ENCODE measurements around the gene ABCA7.

The ABCA7 gene

DNA sequence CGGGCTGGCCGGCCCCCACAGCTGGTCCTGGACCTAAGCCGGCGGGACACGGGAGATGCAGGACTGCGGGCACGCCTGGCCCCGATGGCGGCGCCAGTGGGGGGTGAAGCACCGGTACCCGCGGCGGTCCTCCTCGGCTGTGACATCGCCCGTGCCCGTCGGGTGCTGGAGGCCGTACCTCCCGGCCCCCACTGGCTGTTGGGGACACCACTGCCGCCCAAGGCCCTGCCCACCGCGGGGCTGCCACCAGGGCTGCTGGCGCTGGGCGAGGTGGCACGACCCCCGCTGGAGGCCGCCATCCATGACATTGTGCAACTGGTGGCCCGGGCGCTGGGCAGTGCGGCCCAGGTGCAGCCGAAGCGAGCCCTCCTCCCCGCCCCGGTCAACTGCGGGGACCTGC is 36.6 kb upstream of the ABCA7 start:
- TF ChIP-seq, protein P1, sequence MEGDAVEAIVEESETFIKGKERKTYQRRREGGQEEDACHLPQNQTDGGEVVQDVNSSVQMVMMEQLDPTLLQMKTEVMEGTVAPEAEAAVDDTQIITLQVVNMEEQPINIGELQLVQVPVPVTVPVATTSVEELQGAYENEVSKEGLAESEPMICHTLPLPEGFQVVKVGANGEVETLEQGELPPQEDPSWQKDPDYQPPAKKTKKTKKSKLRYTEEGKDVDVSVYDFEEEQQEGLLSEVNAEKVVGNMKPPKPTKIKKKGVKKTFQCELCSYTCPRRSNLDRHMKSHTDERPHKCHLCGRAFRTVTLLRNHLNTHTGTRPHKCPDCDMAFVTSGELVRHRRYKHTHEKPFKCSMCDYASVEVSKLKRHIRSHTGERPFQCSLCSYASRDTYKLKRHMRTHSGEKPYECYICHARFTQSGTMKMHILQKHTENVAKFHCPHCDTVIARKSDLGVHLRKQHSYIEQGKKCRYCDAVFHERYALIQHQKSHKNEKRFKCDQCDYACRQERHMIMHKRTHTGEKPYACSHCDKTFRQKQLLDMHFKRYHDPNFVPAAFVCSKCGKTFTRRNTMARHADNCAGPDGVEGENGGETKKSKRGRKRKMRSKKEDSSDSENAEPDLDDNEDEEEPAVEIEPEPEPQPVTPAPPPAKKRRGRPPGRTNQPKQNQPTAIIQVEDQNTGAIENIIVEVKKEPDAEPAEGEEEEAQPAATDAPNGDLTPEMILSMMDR (IDR thresholded peaks at IDR 0.05; ENCODE audit: low read depth, low read length): no peak
- no peak for DNase-seq (ENCODE audit: low read depth, low spot score)
- in situ Hi-C loops (cut with HindIII; ENCODE audit: low sequenced_read_pairs): no loop called here
- H3K4me3 ChIP-seq (ENCODE audit: low read depth, low read length): no peak overlapping the region

- in situ Hi-C loops (cut with HindIII; ENCODE audit: low sequenced_read_pairs): no loop called here
- TF ChIP-seq, protein P1 (IDR thresholded peaks at IDR 0.05; ENCODE audit: low read depth, low read length): no peak
- DNase-seq (ENCODE audit: low read depth, low spot score): no peak
- H3K4me3 ChIP-seq (ENCODE audit: low read depth, low read length): no peak overlapping the region
These were observed 35.6 kb upstream of the ABCA7 start for GRCh38 chr19:1004204-1004802.

DNA sequence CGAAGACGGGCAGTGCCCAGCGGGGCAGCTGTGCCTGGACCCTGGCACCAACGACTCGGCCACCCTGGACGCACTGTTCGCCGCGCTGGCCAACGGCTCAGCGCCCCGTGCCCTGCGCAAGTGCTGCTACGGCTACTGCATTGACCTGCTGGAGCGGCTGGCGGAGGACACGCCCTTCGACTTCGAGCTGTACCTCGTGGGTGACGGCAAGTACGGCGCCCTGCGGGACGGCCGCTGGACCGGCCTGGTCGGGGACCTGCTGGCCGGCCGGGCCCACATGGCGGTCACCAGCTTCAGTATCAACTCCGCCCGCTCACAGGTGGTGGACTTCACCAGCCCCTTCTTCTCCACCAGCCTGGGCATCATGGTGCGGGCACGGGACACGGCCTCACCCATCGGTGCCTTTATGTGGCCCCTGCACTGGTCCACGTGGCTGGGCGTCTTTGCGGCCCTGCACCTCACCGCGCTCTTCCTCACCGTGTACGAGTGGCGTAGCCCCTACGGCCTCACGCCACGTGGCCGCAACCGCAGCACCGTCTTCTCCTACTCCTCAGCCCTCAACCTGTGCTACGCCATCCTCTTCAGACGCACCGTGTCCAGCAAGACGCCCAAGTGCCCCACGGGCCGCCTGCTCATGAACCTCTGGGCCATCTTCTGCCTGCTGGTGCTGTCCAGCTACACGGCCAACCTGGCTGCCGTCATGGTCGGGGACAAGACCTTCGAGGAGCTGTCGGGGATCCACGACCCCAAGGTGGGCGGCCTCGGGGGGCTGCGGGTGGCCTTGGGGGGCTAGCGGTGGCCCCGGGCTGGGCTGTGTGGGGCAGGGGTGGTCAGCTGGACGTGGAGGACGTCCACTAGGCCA is 34.9 kb upstream of the ABCA7 start:
- no peak for DNase-seq (ENCODE audit: low read depth, low spot score)
- no peak overlapping the region for H3K4me3 ChIP-seq (ENCODE audit: low read depth, low read length)
- in situ Hi-C loops (cut with HindIII; ENCODE audit: low sequenced_read_pairs): no loop called here
- TF ChIP-seq, protein P1 (IDR thresholded peaks at IDR 0.05; ENCODE audit: low read depth, low read length): no peak

DNA sequence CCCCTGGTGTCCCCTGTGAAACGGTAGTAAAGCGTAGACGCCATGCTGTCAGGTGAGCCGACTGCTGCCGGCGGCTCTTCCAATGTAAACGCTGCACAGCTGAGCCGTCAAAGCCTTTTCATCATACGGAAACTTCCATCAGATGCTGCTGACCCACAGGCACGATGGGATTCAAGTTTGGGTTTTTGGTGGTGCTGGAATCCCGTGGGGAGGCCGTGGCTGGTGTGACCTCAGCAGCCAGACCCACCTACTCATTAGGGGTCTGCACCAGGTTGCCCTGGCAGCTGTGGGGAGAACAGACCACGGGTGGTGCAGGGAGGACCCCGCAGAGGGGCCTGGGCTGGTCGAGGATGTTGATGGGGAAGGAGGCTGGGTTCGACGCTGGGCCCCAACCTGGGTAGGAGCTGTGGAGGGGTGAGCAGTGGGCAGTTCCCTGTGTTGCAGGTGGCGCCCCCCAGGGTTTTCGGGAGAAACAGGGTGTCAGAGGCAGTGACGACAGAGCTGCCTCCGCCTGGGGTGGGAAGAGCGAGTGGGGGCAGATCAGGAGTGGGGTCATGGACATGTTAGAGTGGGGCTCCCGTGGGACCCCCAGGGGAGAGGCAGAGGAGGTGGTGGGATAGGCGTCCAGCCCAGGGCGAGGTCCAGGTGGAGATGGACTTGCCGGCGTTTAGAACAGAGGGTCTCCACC is 33.1 kb upstream of the ABCA7 start:
- no peak for DNase-seq (ENCODE audit: low read depth, low spot score)
- H3K4me3 ChIP-seq (ENCODE audit: low read depth, low read length): no peak overlapping the region
- TF ChIP-seq, protein P1 (IDR thresholded peaks at IDR 0.05; ENCODE audit: low read depth, low read length): no peak
- in situ Hi-C loops (cut with HindIII; ENCODE audit: low sequenced_read_pairs): no loop called here

GRCh38 chr19:1007399-1008251 is 32.3 kb upstream of the ABCA7 start:
- no peak for DNase-seq (ENCODE audit: low read depth, low spot score)
- TF ChIP-seq, protein P1 (IDR thresholded peaks at IDR 0.05; ENCODE audit: low read depth, low read length): no peak
- no peak overlapping the region for H3K4me3 ChIP-seq (ENCODE audit: low read depth, low read length)
- in situ Hi-C loops (cut with HindIII; ENCODE audit: low sequenced_read_pairs): no loop called here

Measured in astrocyte of the spinal cord (primary cell).